HCT116 (cell line): ENCODE data around the gene ZNF473. TPM values are rescaled to one million over a fixed set of nuclear protein-coding genes. Genes with fewer than 3 reads are reported as not detected.

Experiments
- ATAC-seq: fragments of 200-7000 bp; cut with Tn5 transposase; 2 replicates; pipeline ENCODE4 v1.9.1; 2020; ENCODE audit warnings: mild to moderate bottlenecking, moderate library complexity
- BruUV-seq: library from RNA; stranded (reverse); fragments of 400-500 nt; replicated peaks from 2 replicates; lab custom pipeline; 2021; lab: Mats Ljungman, UMichigan
- CTCF ChIA-PET: fragments of 300-600 bp; sonication (Branson Sonifier 250); formaldehyde crosslinking; loops from one replicate; lab custom pipeline; 2021; ENCODE audit warnings: antibody characterized with exemption; lab: Charles Lee
- POLR2A ChIA-PET: fragments of 300-600, 350-600 bp; sonication (Branson Sonifier 250); formaldehyde crosslinking; loops from one replicate; lab custom pipeline; 2021; ENCODE audit warnings: antibody characterized with exemption; lab: Charles Lee
- RAD21 ChIA-PET, 2 experiments: fragments of 300-600 bp; sonication (Branson Sonifier 250); formaldehyde crosslinking; loops; one replicate each; lab custom pipeline; 2023; ENCODE audit warnings: low total read pairs in 2 of 2; ENCODE audit not compliant: uncharacterized antibody in 2 of 2, unreplicated experiment in 2 of 2, low non-redundant PET in 1 of 2; lab: Charles Lee
- DNase-seq: peaks from one replicate; pipeline ENCODE4 v3.0.0-alpha.2; 2010; ENCODE audit warnings: low read depth, low spot score
- H2AFZ ChIP-seq: fragments of 200-600 bp; shearing (Covaris generic), sonication (generic); 2 replicates; pipeline ENCODE4 v1.6.1; 2017; ENCODE audit warnings: low read depth, mixed run types, mixed read lengths, antibody characterized with exemption, low read length; ENCODE audit not compliant: poor library complexity, severe bottlenecking
- H3K27ac ChIP-seq: 2 replicates; pipeline ENCODE4 v1.5.1; 2012; ENCODE audit warnings: low read depth, low read length
- H3K27me3 ChIP-seq: fragments of 200-600 bp; sonication (generic); 2 replicates; pipeline ENCODE4 v1.6.1; 2016; ENCODE audit warnings: mixed run types, low read length, mixed read lengths; ENCODE audit not compliant: insufficient read depth
- H3K36me3 ChIP-seq, 2 experiments: fragments of 200-500 bp in 1 of 2; fragments of 200-600 bp in 1 of 2; sonication (Bioruptor generic) in 1 of 2; sonication (generic) in 1 of 2; 2 replicates each; pipeline versions ENCODE4 v1.5.1 to v1.6.1; 2014 to 2016; ENCODE audit warnings: low read length in 2 of 2, inconsistent platforms in 1 of 2, mixed read lengths in 1 of 2, mixed run types in 1 of 2; ENCODE audit not compliant: insufficient read depth in 2 of 2, control insufficient read depth in 1 of 2
- H3K4me1 ChIP-seq, 2 experiments: fragments of 200-600 bp in 1 of 2; sonication (generic) in 1 of 2; 2 replicates each; pipeline versions ENCODE4 v1.5.1 to v1.6.1; 2012 to 2017; ENCODE audit warnings: low read length in 2 of 2, inconsistent platforms in 1 of 2, mild to moderate bottlenecking in 1 of 2, mixed read lengths in 1 of 2, mixed run types in 1 of 2, moderate library complexity in 1 of 2; ENCODE audit not compliant: insufficient read depth in 2 of 2, control insufficient read depth in 1 of 2
- H3K4me2 ChIP-seq: fragments of 200-600 bp; sonication (generic); 2 replicates; pipeline ENCODE4 v1.6.1; 2017; ENCODE audit warnings: mixed run types, low read length, mixed read lengths
- H3K4me3 ChIP-seq, 2 experiments: fragments of 200-600 bp in 1 of 2; sonication (generic) in 1 of 2; replicated peaks in 1 of 2; 2 replicates each; pipeline ENCODE4 v1.5.1; 2011 to 2016; ENCODE audit warnings: low read length in 2 of 2, control low read depth in 1 of 2, low read depth in 1 of 2, mild to moderate bottlenecking in 1 of 2, mixed read lengths in 1 of 2, mixed run types in 1 of 2
- H3K79me2 ChIP-seq: fragments of 200-600 bp; sonication (generic); 2 replicates; pipeline ENCODE4 v1.6.1; 2017; ENCODE audit warnings: mild to moderate bottlenecking, mixed run types, low read length, moderate library complexity, mixed read lengths; ENCODE audit not compliant: insufficient read depth
- H3K9ac ChIP-seq: fragments of 200-600 bp; sonication (generic); 2 replicates; pipeline ENCODE4 v1.6.1; 2016; ENCODE audit warnings: low read length, mixed read lengths
- H3K9me2 ChIP-seq: fragments of 200-600 bp; sonication (generic), shearing (Covaris generic); 2 replicates; pipeline ENCODE4 v1.6.1; 2017; ENCODE audit warnings: mixed run types, mild to moderate bottlenecking, moderate library complexity; ENCODE audit not compliant: insufficient read depth
- H3K9me3 ChIP-seq, 2 experiments: fragments of 200-500 bp in 1 of 2; fragments of 200-600 bp in 1 of 2; sonication (Bioruptor generic) in 1 of 2; sonication (generic) in 1 of 2; 2 replicates each; pipeline ENCODE4 v1.6.1; 2014 to 2017; ENCODE audit warnings: low read length in 2 of 2, mixed read lengths in 2 of 2, inconsistent platforms in 1 of 2, low read depth in 1 of 2, mild to moderate bottlenecking in 1 of 2, mixed run types in 1 of 2, moderate library complexity in 1 of 2; ENCODE audit not compliant: control insufficient read depth in 1 of 2, insufficient read depth in 1 of 2
- H4K20me1 ChIP-seq: fragments of 200-600 bp; sonication (generic), shearing (Covaris generic); 2 replicates; pipeline ENCODE4 v1.6.1; 2017; ENCODE audit warnings: mixed run types, mild to moderate bottlenecking, moderate library complexity; ENCODE audit not compliant: insufficient read depth
- EZH2 ChIP-seq: fragments of 200-600 bp; sonication (generic); IDR thresholded peaks from 2 replicates; pipeline ENCODE4 v1.6.1; 2017; ENCODE audit warnings: antibody characterized with exemption, mixed run types
- FOSL1 ChIP-seq: IDR thresholded peaks from 2 replicates; pipeline ENCODE4 v1.6.1; 2012; ENCODE audit warnings: low read depth
- JUND ChIP-seq: IDR thresholded peaks from 2 replicates; pipeline ENCODE4 v1.6.1; 2012
- RAD21 ChIP-seq: IDR thresholded peaks from 2 replicates; pipeline ENCODE4 v1.6.1; 2012; ENCODE audit warnings: low read depth, mild to moderate bottlenecking
- ZFX ChIP-seq: fragments of 450-650 bp; IDR thresholded peaks from 2 replicates; pipeline ENCODE4 v1.6.1; 2017
- ZNF274 ChIP-seq: fragments of 200-500 bp; sonication (Bioruptor generic); IDR thresholded peaks from 2 replicates; pipeline ENCODE4 v1.6.1; 2014; ENCODE audit warnings: mild to moderate bottlenecking, low read depth, low read length, inconsistent platforms
- intact Hi-C: fragments of 100-400 bp; cut with micrococcal nuclease; formaldehyde crosslinking; loops from 2 replicates; pipeline ENCODE4 v1.10.0; 2022
- total RNA-seq: library from RNA; stranded (reverse); gene quantifications from one replicate; pipeline ENCODE4 v1.2.1, GENCODE V29; 2021; ENCODE audit not compliant: unreplicated experiment
- TF ChIP-seq, protein P1 (sequence below): IDR thresholded peaks from 2 replicates; pipeline ENCODE4 v1.6.1; 2011; ENCODE audit warnings: mild to moderate bottlenecking, low read length, moderate library complexity; ENCODE audit not compliant: insufficient replicate concordance; ENCODE audit errors: extremely low read depth
- TF ChIP-seq, protein P2 (sequence below): IDR thresholded peaks from 2 replicates; pipeline ENCODE4 v1.6.1; 2012; ENCODE audit warnings: low read depth
- TF ChIP-seq, protein P3 (sequence below): IDR thresholded peaks from 2 replicates; pipeline ENCODE4 v1.6.1; 2012
- TF ChIP-seq, protein P4 (sequence below): IDR thresholded peaks from 2 replicates; pipeline ENCODE4 v1.6.1; 2012
- TF ChIP-seq, protein P5 (sequence below), 3 experiments: fragments of 200-600 bp in 1 of 3; sonication (generic) in 1 of 3; IDR thresholded peaks in 2 of 3; conservative IDR thresholded peaks in 1 of 3; 2 replicates each; pipeline ENCODE4 v1.5.1; 2012 to 2017; ENCODE audit warnings: low read depth in 2 of 3, low read length in 2 of 3, antibody characterized with exemption in 1 of 3, borderline replicate concordance in 1 of 3, control low read depth in 1 of 3, mild to moderate bottlenecking in 1 of 3, mixed read lengths in 1 of 3, mixed run types in 1 of 3, moderate library complexity in 1 of 3; ENCODE audit not compliant: insufficient read depth in 1 of 3

The ZNF473 gene
- total RNA-seq, 1 experiment from 2014 or later: 19.8 TPM

DNA sequence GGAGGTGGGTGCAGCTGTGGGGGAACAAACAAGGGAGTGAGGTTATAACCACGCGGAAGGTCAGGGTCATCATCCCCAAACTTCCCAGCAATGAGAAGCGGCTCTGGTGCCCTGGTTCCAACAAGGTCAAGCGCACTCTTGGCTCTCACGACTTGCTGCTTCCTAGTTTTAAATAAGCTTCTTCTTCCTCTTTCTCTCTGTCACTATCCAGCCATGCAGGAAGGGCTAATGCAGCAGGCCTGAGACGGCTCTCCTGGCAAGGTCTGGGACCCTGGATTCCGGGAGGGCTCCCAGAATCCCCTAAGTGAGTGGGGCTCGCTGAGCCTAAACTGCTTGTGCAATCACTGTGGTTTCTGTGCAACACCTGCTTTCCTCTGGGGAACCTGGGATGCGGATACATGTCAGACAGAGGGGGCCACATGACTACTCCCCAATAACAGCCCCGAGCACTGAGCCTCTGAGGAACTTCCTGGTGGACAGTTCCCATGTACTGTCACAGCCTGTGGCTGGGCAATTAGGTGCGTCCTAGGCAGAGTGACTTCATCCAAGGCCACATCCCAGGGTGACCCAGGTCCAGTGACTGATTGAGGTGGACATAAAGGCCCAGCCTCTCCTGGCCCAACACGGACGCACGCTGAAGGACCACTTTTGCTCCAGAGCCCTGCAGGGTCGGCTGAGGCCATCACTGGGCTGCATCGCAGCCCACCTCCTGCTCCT lies 24.8 kb upstream of the ZNF473 start (continued):
- TF ChIP-seq, protein P1, sequence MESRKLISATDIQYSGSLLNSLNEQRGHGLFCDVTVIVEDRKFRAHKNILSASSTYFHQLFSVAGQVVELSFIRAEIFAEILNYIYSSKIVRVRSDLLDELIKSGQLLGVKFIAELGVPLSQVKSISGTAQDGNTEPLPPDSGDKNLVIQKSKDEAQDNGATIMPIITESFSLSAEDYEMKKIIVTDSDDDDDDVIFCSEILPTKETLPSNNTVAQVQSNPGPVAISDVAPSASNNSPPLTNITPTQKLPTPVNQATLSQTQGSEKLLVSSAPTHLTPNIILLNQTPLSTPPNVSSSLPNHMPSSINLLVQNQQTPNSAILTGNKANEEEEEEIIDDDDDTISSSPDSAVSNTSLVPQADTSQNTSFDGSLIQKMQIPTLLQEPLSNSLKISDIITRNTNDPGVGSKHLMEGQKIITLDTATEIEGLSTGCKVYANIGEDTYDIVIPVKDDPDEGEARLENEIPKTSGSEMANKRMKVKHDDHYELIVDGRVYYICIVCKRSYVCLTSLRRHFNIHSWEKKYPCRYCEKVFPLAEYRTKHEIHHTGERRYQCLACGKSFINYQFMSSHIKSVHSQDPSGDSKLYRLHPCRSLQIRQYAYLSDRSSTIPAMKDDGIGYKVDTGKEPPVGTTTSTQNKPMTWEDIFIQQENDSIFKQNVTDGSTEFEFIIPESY: no peak

DNA sequence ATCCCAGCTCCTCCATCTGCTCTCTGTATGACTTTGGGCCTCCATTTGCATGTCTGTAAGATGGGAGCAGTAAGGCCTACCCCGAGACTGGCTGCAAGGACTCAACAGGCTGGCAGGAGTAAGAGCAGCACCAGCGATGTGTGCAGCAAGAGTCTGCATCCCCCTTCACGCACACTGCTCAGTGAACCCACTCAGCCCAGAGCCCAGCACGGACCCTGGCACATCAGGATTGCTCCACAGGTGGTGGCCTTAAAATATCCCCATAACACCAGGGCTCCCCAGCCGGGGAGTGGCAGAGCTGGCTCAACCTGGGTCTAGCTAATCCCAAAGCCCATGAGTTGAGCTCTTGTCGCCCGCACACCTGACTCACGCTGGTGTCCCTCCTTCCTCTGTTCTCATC lies 24.0 kb upstream of the ZNF473 start:
- RAD21 ChIA-PET: no interaction called here
- Histone ChIP-seq H3K9me2 (no peaks in the 10 kb centered on the region), H3K9me3 (no peaks in the 10 kb centered on the region), H3K4me1 (peaks cover 26 to 37% of the 10 kb centered on the region in 2 experiments), H3K36me3 (peaks cover 8 to 18% of the 10 kb centered on the region in 2 experiments), H2AFZ (no peak overlapping the region), H3K27ac (no peak overlapping the region), H3K27me3 (no peaks in the 10 kb centered on the region), H3K79me2 (peaks cover 6% of the 10 kb centered on the region; the same call in 1 of the 2 replicates), H3K9ac (no peak overlapping the region), H3K4me2 (no peak overlapping the region), H4K20me1 (0 out of 2 replicates have a peak, but pooled peaks cover 4% of the 10 kb centered on the region), H3K4me3 (no peak overlapping the region)
- BruUV-seq: no TSS peak
- no peak for DNase-seq
- CTCF ChIA-PET: no interaction called here
- intact Hi-C loops: no loop called here
- TF ChIP-seq RAD21 (no peak), FOSL1 (no peak), EZH2 (no peak), ZNF274 (no peak), ZFX (no peak), JUND (no peak)
- TF ChIP-seq, protein P2, sequence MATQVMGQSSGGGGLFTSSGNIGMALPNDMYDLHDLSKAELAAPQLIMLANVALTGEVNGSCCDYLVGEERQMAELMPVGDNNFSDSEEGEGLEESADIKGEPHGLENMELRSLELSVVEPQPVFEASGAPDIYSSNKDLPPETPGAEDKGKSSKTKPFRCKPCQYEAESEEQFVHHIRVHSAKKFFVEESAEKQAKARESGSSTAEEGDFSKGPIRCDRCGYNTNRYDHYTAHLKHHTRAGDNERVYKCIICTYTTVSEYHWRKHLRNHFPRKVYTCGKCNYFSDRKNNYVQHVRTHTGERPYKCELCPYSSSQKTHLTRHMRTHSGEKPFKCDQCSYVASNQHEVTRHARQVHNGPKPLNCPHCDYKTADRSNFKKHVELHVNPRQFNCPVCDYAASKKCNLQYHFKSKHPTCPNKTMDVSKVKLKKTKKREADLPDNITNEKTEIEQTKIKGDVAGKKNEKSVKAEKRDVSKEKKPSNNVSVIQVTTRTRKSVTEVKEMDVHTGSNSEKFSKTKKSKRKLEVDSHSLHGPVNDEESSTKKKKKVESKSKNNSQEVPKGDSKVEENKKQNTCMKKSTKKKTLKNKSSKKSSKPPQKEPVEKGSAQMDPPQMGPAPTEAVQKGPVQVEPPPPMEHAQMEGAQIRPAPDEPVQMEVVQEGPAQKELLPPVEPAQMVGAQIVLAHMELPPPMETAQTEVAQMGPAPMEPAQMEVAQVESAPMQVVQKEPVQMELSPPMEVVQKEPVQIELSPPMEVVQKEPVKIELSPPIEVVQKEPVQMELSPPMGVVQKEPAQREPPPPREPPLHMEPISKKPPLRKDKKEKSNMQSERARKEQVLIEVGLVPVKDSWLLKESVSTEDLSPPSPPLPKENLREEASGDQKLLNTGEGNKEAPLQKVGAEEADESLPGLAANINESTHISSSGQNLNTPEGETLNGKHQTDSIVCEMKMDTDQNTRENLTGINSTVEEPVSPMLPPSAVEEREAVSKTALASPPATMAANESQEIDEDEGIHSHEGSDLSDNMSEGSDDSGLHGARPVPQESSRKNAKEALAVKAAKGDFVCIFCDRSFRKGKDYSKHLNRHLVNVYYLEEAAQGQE: no peak
- TF ChIP-seq, protein P3, sequence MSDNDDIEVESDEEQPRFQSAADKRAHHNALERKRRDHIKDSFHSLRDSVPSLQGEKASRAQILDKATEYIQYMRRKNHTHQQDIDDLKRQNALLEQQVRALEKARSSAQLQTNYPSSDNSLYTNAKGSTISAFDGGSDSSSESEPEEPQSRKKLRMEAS: no peak
- TF ChIP-seq, protein P4, sequence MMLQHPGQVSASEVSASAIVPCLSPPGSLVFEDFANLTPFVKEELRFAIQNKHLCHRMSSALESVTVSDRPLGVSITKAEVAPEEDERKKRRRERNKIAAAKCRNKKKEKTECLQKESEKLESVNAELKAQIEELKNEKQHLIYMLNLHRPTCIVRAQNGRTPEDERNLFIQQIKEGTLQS: no peak
- TF ChIP-seq, protein P5, sequence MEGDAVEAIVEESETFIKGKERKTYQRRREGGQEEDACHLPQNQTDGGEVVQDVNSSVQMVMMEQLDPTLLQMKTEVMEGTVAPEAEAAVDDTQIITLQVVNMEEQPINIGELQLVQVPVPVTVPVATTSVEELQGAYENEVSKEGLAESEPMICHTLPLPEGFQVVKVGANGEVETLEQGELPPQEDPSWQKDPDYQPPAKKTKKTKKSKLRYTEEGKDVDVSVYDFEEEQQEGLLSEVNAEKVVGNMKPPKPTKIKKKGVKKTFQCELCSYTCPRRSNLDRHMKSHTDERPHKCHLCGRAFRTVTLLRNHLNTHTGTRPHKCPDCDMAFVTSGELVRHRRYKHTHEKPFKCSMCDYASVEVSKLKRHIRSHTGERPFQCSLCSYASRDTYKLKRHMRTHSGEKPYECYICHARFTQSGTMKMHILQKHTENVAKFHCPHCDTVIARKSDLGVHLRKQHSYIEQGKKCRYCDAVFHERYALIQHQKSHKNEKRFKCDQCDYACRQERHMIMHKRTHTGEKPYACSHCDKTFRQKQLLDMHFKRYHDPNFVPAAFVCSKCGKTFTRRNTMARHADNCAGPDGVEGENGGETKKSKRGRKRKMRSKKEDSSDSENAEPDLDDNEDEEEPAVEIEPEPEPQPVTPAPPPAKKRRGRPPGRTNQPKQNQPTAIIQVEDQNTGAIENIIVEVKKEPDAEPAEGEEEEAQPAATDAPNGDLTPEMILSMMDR (IDR thresholded peaks at IDR 0.05 in 2 of 3, conservative IDR thresholded peaks at IDR 0.05 in 1 of 3; ENCODE audit: borderline replicate concordance in 1 of 3, insufficient read depth in 1 of 3, low read depth in 2 of 3, low read length in 2 of 3): no peak
- POLR2A ChIA-PET: no interaction called here
- no peak for ATAC-seq
